ENCODE results near the gene CETP.
"Not testable (repeated sequence)": the region's sequence is repeated elsewhere in the genome, so short reads cannot be mapped to it uniquely, and the experiment has no call there.

CETP gene

GRCh38 chr16:56981729-56982271, 20.1 kb downstream of the CETP start:
- no peak for DNase-seq (ENCODE audit: low read depth)

- DNase-seq (ENCODE audit: low read depth), result no peak
These were observed 20.9 kb downstream of the CETP start for GRCh38 chr16:56982695-56983094.

DNA sequence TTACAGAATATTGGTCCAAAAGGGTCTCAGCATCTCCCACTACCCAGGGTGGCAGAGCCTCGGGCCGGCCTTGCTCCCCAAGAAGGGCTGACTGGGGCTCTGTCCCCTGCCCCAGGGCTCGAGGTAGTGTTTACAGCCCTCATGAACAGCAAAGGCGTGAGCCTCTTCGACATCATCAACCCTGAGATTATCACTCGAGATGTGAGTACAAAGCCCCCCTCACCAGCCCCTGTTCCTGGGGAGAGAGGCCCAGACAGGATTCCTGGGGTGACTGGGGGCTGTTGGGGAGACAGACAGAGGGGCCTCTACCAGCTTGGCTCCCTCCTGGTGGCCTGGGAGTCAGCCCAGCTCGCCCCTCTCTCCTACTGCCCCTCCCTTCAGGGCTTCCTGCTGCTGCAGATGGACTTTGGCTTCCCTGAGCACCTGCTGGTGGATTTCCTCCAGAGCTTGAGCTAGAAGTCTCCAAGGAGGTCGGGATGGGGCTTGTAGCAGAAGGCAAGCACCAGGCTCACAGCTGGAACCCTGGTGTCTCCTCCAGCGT, 21.5 kb downstream of the CETP start:
- DNase-seq (ENCODE audit: low read depth), result no peak

DNA sequence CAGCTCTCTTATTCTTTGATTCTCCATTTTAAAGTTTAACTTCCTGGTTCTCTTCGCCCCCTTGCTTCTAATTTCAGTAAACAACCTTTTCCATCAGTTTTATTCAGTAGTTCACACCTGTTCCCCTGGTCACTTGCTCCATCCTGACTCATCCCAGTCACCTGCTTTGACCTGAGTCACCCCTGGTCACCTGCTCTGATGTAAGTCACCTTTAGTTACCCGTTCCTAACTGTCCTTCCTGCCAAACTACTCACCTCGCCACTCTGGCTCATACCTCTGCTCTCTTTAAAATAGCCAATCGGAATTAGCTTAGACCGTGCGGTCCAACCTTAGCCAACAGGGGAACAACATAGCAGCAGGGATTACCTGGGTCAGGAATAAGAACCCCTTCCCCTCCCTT, 22.9 kb downstream of the CETP start:
- DNase-seq (ENCODE audit: low read depth), result no peak

- DNase-seq (ENCODE audit: low read depth), result no peak
These were observed 23.7 kb downstream of the CETP start for GRCh38 chr16:56985288-56985961.

DNA sequence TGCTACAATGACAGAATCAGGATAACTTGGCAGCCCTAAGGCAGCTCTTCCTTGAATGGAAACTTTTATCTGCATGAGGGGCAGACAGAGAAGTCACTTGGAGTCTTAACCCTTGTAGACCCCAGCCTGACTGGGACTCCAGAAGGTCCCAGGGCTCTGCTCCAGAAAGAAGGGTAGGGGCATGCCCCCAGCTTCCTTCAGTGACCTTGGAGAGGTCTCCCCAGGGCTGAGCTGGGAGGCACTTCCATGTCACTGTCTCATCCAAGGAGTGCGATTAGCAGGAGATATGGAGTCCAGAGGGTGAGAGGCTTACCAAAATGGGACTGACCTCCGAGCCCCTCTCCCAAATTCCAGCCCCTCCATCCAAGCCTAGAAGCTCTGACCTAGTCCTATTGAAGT, 24.2 kb downstream of the CETP start:
- no peak for DNase-seq (ENCODE audit: low read depth)

DNA sequence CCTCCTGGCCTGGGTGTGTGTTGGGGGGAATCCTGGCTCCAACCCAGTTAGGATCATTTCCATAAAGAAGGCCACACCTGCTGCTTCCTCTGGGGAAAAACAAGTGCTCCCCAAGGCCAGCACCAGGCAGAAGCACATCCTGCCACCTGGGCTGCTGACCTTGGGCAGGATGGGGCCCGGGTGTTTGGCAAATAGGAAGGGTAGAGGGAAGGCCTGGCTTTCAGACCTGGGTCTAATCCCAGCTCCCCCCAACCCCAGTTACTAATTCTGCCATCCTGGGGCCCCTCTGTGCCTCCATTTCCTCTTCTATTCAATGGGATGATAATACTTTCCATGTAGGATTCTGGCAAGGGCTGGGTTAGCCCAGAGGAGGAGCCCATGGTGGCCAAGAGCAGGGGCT, 24.6 kb downstream of the CETP start:
- no peak for DNase-seq (ENCODE audit: low read depth)

DNA sequence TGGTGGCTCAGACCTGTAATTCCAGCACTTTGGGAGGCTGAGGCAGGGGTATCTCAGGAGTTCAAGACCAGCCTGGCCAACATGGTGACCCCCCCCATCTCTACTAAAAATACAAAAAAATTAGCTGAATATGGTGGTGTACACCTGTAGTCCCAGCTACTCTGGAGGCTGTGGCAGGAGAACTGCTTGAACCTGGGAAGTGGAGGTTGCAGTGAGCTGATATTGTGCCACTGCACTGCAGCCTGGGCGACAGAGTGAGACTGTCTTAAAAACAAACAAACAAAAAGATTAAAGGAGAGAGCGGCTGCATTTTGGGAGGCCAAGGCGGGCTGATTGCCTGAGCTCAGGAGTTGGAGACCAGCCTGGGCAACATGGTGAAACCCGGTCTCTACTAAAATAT, 25.2 kb downstream of the CETP start:
- not testable (repeated sequence) for DNase-seq (ENCODE audit: low read depth)

GRCh38 chr16:56987692-56988091, 25.9 kb downstream of the CETP start:
- no peak for DNase-seq (ENCODE audit: low read depth)

DNA sequence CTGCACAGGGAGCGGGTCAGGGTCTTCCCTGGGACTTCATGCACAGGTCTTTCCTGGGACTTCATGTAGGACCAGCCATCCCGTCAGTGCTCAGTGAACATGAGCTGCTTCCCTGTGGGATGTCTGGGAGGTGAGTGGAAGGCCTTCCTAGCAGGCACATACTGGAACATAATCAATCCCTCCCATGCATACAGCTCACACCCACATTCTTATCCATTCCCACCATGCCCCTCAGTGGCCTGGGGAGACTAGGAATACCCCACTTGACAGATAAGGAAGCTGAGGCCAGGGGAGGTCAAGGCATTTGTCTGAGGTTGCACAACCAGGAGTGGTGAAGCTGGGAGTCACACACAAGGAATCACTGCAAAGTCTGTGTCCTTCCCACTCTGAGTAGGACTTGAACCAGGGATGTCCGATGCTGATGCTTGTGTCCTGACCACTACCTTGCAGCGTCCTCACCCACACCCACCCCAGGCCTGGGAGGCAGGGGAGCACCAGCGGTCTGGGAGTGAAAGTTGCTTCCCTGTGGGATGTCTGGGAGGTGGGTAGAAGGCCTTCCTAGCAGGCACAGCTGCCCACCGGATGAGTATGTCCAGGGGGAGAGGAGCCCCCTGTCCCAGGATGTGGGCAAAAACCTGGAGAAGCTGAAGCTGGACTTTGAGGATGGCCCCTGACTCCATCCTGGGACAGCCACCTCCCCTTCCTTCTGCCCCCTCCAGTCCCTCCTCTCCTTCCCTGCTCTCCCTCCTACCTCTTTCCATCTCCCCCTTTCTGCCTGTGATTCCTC, 26.6 kb downstream of the CETP start:
- DNase-seq (ENCODE audit: low read depth), result no peak

DNA sequence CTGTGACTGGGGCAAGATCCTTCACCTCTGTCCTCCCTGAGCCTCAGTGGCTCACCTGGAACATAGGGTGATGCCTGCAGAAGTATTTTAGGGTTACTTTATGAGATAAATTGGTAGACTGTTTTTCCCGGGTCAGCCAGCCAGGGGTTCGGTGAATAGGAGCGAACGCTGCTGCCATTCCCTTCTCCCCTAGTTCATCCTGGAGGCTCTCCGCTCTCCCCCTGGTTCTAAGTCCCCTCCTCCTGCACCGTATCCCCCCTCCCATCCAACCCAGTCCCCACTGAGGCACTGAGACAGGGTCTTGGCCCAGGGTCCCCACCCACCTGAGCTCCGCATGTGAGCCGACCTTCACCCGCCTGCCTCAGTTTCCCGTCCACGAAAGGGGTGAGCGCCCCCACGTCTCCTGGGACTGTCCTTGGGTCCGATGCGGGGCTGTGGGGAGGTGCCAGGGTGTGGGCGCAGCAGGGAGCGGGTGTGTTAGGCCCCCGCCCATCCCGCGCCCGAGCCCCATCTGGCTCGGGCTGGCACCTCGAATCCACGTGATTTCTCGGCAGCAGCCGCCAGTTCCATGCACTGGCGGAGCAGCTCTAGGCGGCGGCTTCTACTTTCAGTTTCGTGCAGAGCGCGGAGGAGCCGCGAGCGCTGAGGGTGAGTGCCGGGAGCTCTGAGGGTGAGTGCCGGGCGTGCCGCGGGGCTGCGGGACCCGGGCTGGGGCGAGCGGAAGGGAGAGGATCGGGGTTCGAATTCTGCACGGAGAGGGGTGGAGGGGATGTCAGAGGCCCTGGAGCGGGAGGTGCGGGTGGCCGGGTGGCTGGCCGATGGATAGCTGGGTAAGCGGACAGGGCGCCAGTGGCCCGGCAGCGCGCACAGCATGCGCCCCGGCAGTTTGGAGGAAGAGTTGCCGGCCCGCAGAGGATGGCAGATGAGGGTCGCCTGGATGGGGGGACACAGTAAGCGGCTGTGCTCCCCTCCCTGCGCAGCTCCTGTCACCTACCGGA, 27.5 kb downstream of the CETP start, which contains the start of gene NLRC5:
TSS of gene NLRC5 (plus strand) at position 610 of the 998 bp plus-strand sequence. CDS start 31,156 bp downstream, outside the sequence.
- DNase-seq (ENCODE audit: low read depth), result no peak

DNA sequence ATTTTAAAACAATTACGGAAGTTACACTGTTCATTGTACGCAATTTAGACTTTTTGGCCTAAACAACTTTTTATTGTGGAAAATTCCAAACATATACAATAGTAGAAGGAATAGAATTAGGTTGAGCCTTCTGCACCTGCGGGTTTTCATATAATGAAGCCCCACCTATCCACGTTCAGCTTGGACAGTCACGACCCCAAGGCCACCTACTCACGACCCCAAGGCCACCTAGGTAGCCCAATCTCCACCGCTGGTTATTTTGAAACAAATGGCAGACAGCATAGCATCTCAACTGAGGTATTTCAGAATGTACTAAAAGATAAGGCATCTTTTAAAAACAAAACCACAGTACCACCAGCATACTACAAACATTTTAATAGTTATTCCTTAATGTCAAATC, 28.2 kb downstream of the CETP start:
- DNase-seq (ENCODE audit: low read depth), result no peak

GRCh38 chr16:56990407-56991286, 28.9 kb downstream of the CETP start:
- no peak for DNase-seq (ENCODE audit: low read depth)

- DNase-seq (ENCODE audit: low read depth), result not testable (repeated sequence)
These were observed 30.7 kb downstream of the CETP start for GRCh38 chr16:56992431-56992830.

GRCh38 chr16:56993204-56993603, 31.5 kb downstream of the CETP start:
- no peak for DNase-seq (ENCODE audit: low read depth)

- DNase-seq (ENCODE audit: low read depth), result no peak
These were observed 32.6 kb downstream of the CETP start for GRCh38 chr16:56994311-56994710.

DNA sequence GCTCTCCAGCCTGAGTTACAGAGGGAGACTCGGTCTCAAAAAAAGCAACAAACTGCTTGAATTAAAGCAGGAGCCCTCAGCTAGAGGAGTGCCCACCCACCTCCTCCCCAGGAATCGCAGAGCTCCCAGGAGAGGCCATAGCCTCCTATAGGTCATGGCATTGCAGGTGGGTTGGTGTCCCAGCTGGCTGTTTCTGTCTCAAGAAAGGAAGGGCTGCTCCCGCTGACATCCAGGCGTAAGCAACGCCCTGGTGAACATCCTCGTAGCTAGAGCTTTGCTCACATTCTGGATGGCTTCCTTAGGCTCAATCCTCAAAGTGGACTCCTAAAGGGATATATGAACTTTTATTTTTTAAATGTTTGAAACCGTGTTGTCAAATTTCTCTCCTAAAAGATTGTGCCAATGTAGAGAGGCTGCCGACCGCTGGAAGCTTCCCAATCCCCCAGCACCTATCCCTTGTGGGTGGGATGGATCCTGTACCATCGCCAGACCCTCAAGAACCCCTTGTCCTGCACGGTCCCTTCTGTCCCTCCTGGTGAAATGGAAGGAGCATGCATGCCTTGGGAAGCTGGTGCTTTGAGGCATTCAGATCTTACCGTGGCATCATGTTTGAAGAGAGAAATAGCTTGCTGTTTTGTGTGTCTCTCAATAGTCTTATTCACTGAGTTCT, 33.5 kb downstream of the CETP start:
- no peak for DNase-seq (ENCODE audit: low read depth)

- DNase-seq (ENCODE audit: low read depth), result no peak
These were observed 35.5 kb downstream of the CETP start for GRCh38 chr16:56997264-56997663.

- no peak for DNase-seq (ENCODE audit: low read depth)
These were observed 36.2 kb downstream of the CETP start for GRCh38 chr16:56997931-56998330.

- DNase-seq (ENCODE audit: low read depth), result no peak
These were observed 36.6 kb downstream of the CETP start for GRCh38 chr16:56998352-56998751.

Data from CMK (cell line).